H9 (cell line): ENCODE data around the gene PDZK1IP1. TPM values are rescaled to one million over a fixed set of nuclear protein-coding genes. Genes with fewer than 3 reads are reported as not detected.

ENCODE experiments used
- DNase-seq: peaks from one replicate; pipeline ENCODE4 v3.0.0-alpha.2; 2017
- H2AFZ ChIP-seq: one replicate; pipeline ENCODE4 v1.6.1; 2013; ENCODE audit warnings: mild to moderate bottlenecking, low read length, control low read depth, moderate library complexity
- H2AK5ac ChIP-seq: 2 replicates; pipeline ENCODE4 v1.6.1; 2013; ENCODE audit warnings: low read length, control low read depth, mixed read lengths; ENCODE audit not compliant: insufficient read length
- H2BK120ac ChIP-seq: one replicate; pipeline ENCODE4 v1.6.1; 2013; ENCODE audit warnings: low read depth, mild to moderate bottlenecking, low read length, control low read depth, inconsistent platforms; ENCODE audit not compliant: poor library complexity, severe bottlenecking
- H2BK12ac ChIP-seq: 2 replicates; pipeline ENCODE4 v1.6.1; 2013; ENCODE audit warnings: low read length, control low read depth, mixed read lengths, low read depth; ENCODE audit not compliant: insufficient read length
- H2BK15ac ChIP-seq: 2 replicates; pipeline ENCODE4 v1.6.1; 2013; ENCODE audit warnings: low read depth, low read length, control low read depth
- H2BK20ac ChIP-seq: one replicate; pipeline ENCODE4 v1.6.1; 2013; ENCODE audit warnings: low read depth, mild to moderate bottlenecking, low read length, control low read depth, inconsistent platforms; ENCODE audit not compliant: poor library complexity, severe bottlenecking
- H2BK5ac ChIP-seq: 2 replicates; pipeline ENCODE4 v1.6.1; 2013; ENCODE audit warnings: low read length, control low read depth, mixed read lengths; ENCODE audit not compliant: insufficient read length
- H3K14ac ChIP-seq: 2 replicates; pipeline ENCODE4 v1.6.1; 2013; ENCODE audit warnings: low read length, control low read depth; ENCODE audit not compliant: insufficient read depth
- H3K18ac ChIP-seq: 2 replicates; pipeline ENCODE4 v1.6.1; 2013; ENCODE audit warnings: low read depth, mild to moderate bottlenecking, mixed read lengths, low read length, control low read depth; ENCODE audit not compliant: insufficient read length
- H3K23ac ChIP-seq: 2 replicates; pipeline ENCODE4 v1.6.1; 2013; ENCODE audit warnings: low read length, control low read depth, mixed read lengths, low read depth; ENCODE audit not compliant: insufficient read length
- H3K23me2 ChIP-seq: 2 replicates; pipeline ENCODE4 v1.6.1; 2013; ENCODE audit warnings: low read depth, mild to moderate bottlenecking, mixed read lengths, low read length, control low read depth; ENCODE audit not compliant: insufficient read length, poor library complexity, severe bottlenecking
- H3K27ac ChIP-seq: 2 replicates; pipeline ENCODE4 v1.5.1; 2013; ENCODE audit warnings: low read length, control low read depth, mixed read lengths, low read depth; ENCODE audit not compliant: insufficient read length
- H3K27me3 ChIP-seq: 2 replicates; pipeline ENCODE4 v1.6.1; 2013; ENCODE audit warnings: low read length, control low read depth, inconsistent platforms; ENCODE audit not compliant: insufficient read depth
- H3K4ac ChIP-seq: 2 replicates; pipeline ENCODE4 v1.6.1; 2013; ENCODE audit warnings: low read depth, mild to moderate bottlenecking, control low read depth, inconsistent platforms, low read length, moderate library complexity
- H3K4me1 ChIP-seq: 2 replicates; pipeline ENCODE4 v1.6.1; 2013; ENCODE audit warnings: low read length, control low read depth, inconsistent platforms; ENCODE audit not compliant: insufficient read depth
- H3K4me2 ChIP-seq: 2 replicates; pipeline ENCODE4 v1.6.1; 2013; ENCODE audit warnings: low read length, control low read depth, mixed read lengths; ENCODE audit not compliant: insufficient read length, insufficient read depth
- H3K56ac ChIP-seq: 2 replicates; pipeline ENCODE4 v1.6.1; 2013; ENCODE audit warnings: low read depth, mild to moderate bottlenecking, mixed read lengths, low read length, control low read depth; ENCODE audit not compliant: insufficient read length
- H3K79me1 ChIP-seq: 2 replicates; pipeline ENCODE4 v1.6.1; 2013; ENCODE audit warnings: low read depth, mild to moderate bottlenecking, moderate library complexity, low read length, control low read depth, inconsistent platforms; ENCODE audit not compliant: insufficient read depth, poor library complexity, severe bottlenecking
- H3K79me2 ChIP-seq: 2 replicates; pipeline ENCODE4 v1.6.1; 2013; ENCODE audit warnings: low read length, control low read depth, inconsistent platforms; ENCODE audit not compliant: insufficient read depth
- H3K9ac ChIP-seq: 2 replicates; pipeline ENCODE4 v1.6.1; 2013; ENCODE audit warnings: low read length, control low read depth, mixed read lengths; ENCODE audit not compliant: insufficient read length; ENCODE audit errors: extremely low read depth
- H3K9me3 ChIP-seq: one replicate; pipeline ENCODE4 v1.6.1; 2013; ENCODE audit warnings: low read depth, low read length, inconsistent platforms; ENCODE audit not compliant: control insufficient read depth
- H3T11ph ChIP-seq: one replicate; pipeline ENCODE4 v1.6.1; 2013; ENCODE audit warnings: mild to moderate bottlenecking, low read length, control low read depth, inconsistent platforms
- H4K20me1 ChIP-seq: one replicate; pipeline ENCODE4 v1.6.1; 2013; ENCODE audit not compliant: control insufficient read depth, insufficient read length, insufficient read depth
- H4K5ac ChIP-seq: 2 replicates; pipeline ENCODE4 v1.6.1; 2013; ENCODE audit warnings: low read depth, mild to moderate bottlenecking, mixed read lengths, low read length, control low read depth; ENCODE audit not compliant: insufficient read length
- H4K8ac ChIP-seq: replicated peaks from 2 replicates; pipeline ENCODE4 v1.6.1; 2013; ENCODE audit warnings: low read length, control low read depth, mixed read lengths, low read depth; ENCODE audit not compliant: insufficient read length
- H4K91ac ChIP-seq: 2 replicates; pipeline ENCODE4 v1.6.1; 2013; ENCODE audit warnings: low read depth, mild to moderate bottlenecking, moderate library complexity, mixed read lengths, low read length, control low read depth; ENCODE audit not compliant: insufficient read length
- H3K27ac Mint-ChIP-seq, 3 experiments: 2 replicates in 2 of 3; 3 replicates in 1 of 3; pipeline ENCODE4 v1.8.0; 2020 to 2021; ENCODE audit warnings: mixed read lengths in 3 of 3, mild to moderate bottlenecking in 1 of 3, moderate library complexity in 1 of 3
- H3K27me3 Mint-ChIP-seq: 2 replicates; pipeline ENCODE4 v1.8.0; 2021; ENCODE audit warnings: low read depth, mild to moderate bottlenecking, moderate library complexity, mixed read lengths
- H3K36me3 Mint-ChIP-seq, 3 experiments: 2 replicates in 2 of 3; 3 replicates in 1 of 3; pipeline ENCODE4 v1.8.0; 2020 to 2021; ENCODE audit warnings: low read depth in 3 of 3, mixed read lengths in 3 of 3; ENCODE audit not compliant: insufficient read depth in 1 of 3
- H3K4me1 Mint-ChIP-seq, 2 experiments: 2 replicates each; pipeline ENCODE4 v1.8.0; 2020; ENCODE audit warnings: mixed read lengths in 2 of 2
- H3K4me3 Mint-ChIP-seq, 2 experiments: 2 replicates in 1 of 2; 3 replicates in 1 of 2; pipeline ENCODE4 v1.8.0; 2020 to 2021; ENCODE audit warnings: mild to moderate bottlenecking in 2 of 2, mixed read lengths in 2 of 2, moderate library complexity in 1 of 2
- H3K9me3 Mint-ChIP-seq, 2 experiments: 2 replicates in 1 of 2; 3 replicates in 1 of 2; pipeline ENCODE4 v1.8.0; 2020; ENCODE audit warnings: mild to moderate bottlenecking in 2 of 2, mixed read lengths in 2 of 2, moderate library complexity in 1 of 2
- CTCF ChIP-seq: fragments of 200-600 bp; sonication (generic); conservative IDR thresholded peaks from 3 replicates; pipeline ENCODE4 v1.8.0; 2021; ENCODE audit warnings: antibody characterized with exemption, mild to moderate bottlenecking
- WGBS: extraction: QIAGEN DNeasy Blood & Tissue Kit; methylation state at CpG from one replicate; pipeline ENCODE4 v1.1.7; 2013; ENCODE audit warnings: missing lambda C conversion rate, low lambda C conversion rate, mixed read lengths; ENCODE audit not compliant: insufficient read length; ENCODE audit errors: extremely low coverage; 5-methylcytosine and 5-hydroxymethylcytosine counted together
- total RNA-seq: library from RNA; stranded (reverse); gene quantifications from 2 replicates; pipeline ENCODE4 v1.2.1, GENCODE V29; 2021

PDZK1IP1 gene
- total RNA-seq, 1 experiment from 2014 or later, result not detected

- DNase-seq, result peak; percentile 20
- H3K27me3 Mint-ChIP-seq, result peaks cover 61% of the 10 kb centered on the region
- no peaks in the 10 kb centered on the region for H3K9me3 Mint-ChIP-seq
- H4K8ac ChIP-seq, result no peak overlapping the region
- no peaks in the 10 kb centered on the region for H3K36me3 Mint-ChIP-seq
- H3K27me3 ChIP-seq, result peaks cover 7% of the 10 kb centered on the region; the same call in 1 of the 2 replicates
- H4K91ac ChIP-seq, result no peak overlapping the region
- H3K79me2 ChIP-seq, result no peaks in the 10 kb centered on the region
- H3K79me1 ChIP-seq, result no peaks in the 10 kb centered on the region
- H3K18ac ChIP-seq, result no peak overlapping the region
- H2BK20ac ChIP-seq, result no peak overlapping the region
- H3K9ac ChIP-seq, result no peak overlapping the region
- H3K23ac ChIP-seq, result no peak overlapping the region
- H3K27ac ChIP-seq, result no peak overlapping the region
- H2BK5ac ChIP-seq, result no peak overlapping the region
- H3K4me2 ChIP-seq, result no peak overlapping the region
- no peak overlapping the region for H3K56ac ChIP-seq
- H4K5ac ChIP-seq, result no peak overlapping the region
- peaks cover 7% of the 10 kb centered on the region for H3K4me1 ChIP-seq
- no peaks in the 10 kb centered on the region for H3K23me2 ChIP-seq
- H2BK15ac ChIP-seq, result no peak overlapping the region
- no peak overlapping the region; a peak in 1 of 5 replicates for H3K4me3 Mint-ChIP-seq
- no peak overlapping the region for H2BK12ac ChIP-seq
- peak overlapping the region in 1 of 3 experiments; percentile 79; a peak in 1 of 7 replicates for H3K27ac Mint-ChIP-seq
- no peaks in the 10 kb centered on the region for H4K20me1 ChIP-seq
- no peak overlapping the region for H2BK120ac ChIP-seq
- H3K9me3 ChIP-seq, result no peaks in the 10 kb centered on the region
- H2AFZ ChIP-seq, result no peak overlapping the region
- H3K4ac ChIP-seq, result no peak overlapping the region
- no CpG with 5 or more reads among the region's 4 CpGs for WGBS
- no peak overlapping the region for H3T11ph ChIP-seq
- peaks cover 31 to 40% of the 10 kb centered on the region in 2 experiments for H3K4me1 Mint-ChIP-seq
- TF ChIP-seq CTCF, result no peak
- no peak overlapping the region for H3K14ac ChIP-seq
- H2AK5ac ChIP-seq, result no peak overlapping the region
These were observed 2.2 kb upstream of the PDZK1IP1 start for GRCh38 chr1:47191940-47192457.
